Spinal cord (tissue), 10 donors: ENCODE results near the gene ACOX3. TPM values are rescaled to one million over a fixed set of nuclear protein-coding genes. Genes with fewer than 3 reads are reported as not detected.

Experiments
- DNase-seq, 6 donors: peaks; one replicate each; pipeline versions ENCODE4 v3.0.0 to v3.0.0-alpha.2; 2013 to 2015; ENCODE audit warnings: low spot score in 6 of 6, low read depth in 4 of 6
- H3K27ac ChIP-seq: one replicate; pipeline ENCODE4 v1.5.1; 2013; ENCODE audit warnings: low read depth, low read length, control low read depth
- H3K27me3 ChIP-seq: one replicate; pipeline ENCODE4 v1.6.1; 2013; ENCODE audit warnings: low read length; ENCODE audit not compliant: control insufficient read depth, insufficient read depth
- H3K36me3 ChIP-seq: one replicate; pipeline ENCODE4 v1.6.1; 2013; ENCODE audit warnings: low read length; ENCODE audit not compliant: control insufficient read depth, insufficient read depth
- H3K4me1 ChIP-seq: one replicate; pipeline ENCODE4 v1.6.1; 2013; ENCODE audit warnings: low read length; ENCODE audit not compliant: control insufficient read depth, insufficient read depth
- H3K4me3 ChIP-seq: one replicate; pipeline ENCODE4 v1.5.1; 2013; ENCODE audit warnings: low read depth, low read length, control low read depth
- H3K9me3 ChIP-seq: one replicate; pipeline ENCODE4 v1.6.1; 2013; ENCODE audit warnings: low read length; ENCODE audit not compliant: control insufficient read depth, insufficient read depth
- WGBS: methylation state at CpG from one replicate; pipeline ENCODE4 v1.1.5; 2013; ENCODE audit warnings: missing lambda C conversion rate; ENCODE audit not compliant: insufficient coverage; 5-methylcytosine and 5-hydroxymethylcytosine counted together
- polyA plus RNA-seq, 2 donors: library from polyadenylated mRNA; unstranded; fragments of 120-200 nt; gene quantifications; one replicate each; pipeline ENCODE4 v1.2.1, GENCODE V29; 2013; ENCODE audit not compliant: insufficient read length in 2 of 2
- total RNA-seq, 2 donors: library from RNA; depleted of rRNA in 1 of 2; stranded (reverse); fragments of 120-200 nt in 1 of 2; fragments of >200 nt in 1 of 2; gene quantifications; one replicate each; pipeline versions ENCODE4 v1.2.3 to v1.2.4, GENCODE V29; 2013 to 2014
- donor health status: healthy.

The ACOX3 gene
- total and polyA plus RNA-seq, 4 donors: 21.2 to 28.7 (median 23.6) TPM

- 89% methylated on average over 5 of the region's 9 CpGs for WGBS
- Histone ChIP-seq H3K27me3 (no peaks in the 10 kb centered on the region), H3K4me3 (no peak overlapping the region), H3K4me1 (no peaks in the 10 kb centered on the region), H3K36me3 (peaks cover 67% of the 10 kb centered on the region), H3K9me3 (no peaks in the 10 kb centered on the region), H3K27ac (no peak overlapping the region)
- DNase-seq: peak in 2 of 6 donors; percentile 3 to 57
Measured at GRCh38 chr4:8457646-8458252, 17.2 kb upstream of the ACOX3 start.

GRCh38 chr4:8453957-8454356 lies 13.4 kb upstream of the ACOX3 start:
- Histone ChIP-seq H3K27me3 (no peaks in the 10 kb centered on the region), H3K4me3 (no peak overlapping the region), H3K4me1 (no peaks in the 10 kb centered on the region), H3K36me3 (peaks cover 63% of the 10 kb centered on the region), H3K9me3 (no peaks in the 10 kb centered on the region), H3K27ac (no peak overlapping the region)
- WGBS: 100% methylated on average over 2 of the region's 3 CpGs
- DNase-seq: no peak

GRCh38 chr4:8451440-8452182 lies 11.1 kb upstream of the ACOX3 start:
- no peaks in the 10 kb centered on the region for H3K27me3 ChIP-seq
- peaks cover 71% of the 10 kb centered on the region for H3K36me3 ChIP-seq
- H3K9me3 ChIP-seq: no peaks in the 10 kb centered on the region
- WGBS: 94% methylated on average over 11 of the region's 11 CpGs
- no peak for DNase-seq
- H3K4me1 ChIP-seq: no peaks in the 10 kb centered on the region
- H3K27ac ChIP-seq: no peak overlapping the region
- no peak overlapping the region for H3K4me3 ChIP-seq

GRCh38 chr4:8446122-8446521 lies 5.6 kb upstream of the ACOX3 start:
- no CpG with 5 or more reads among the region's 3 CpGs for WGBS
- H3K27me3 ChIP-seq: no peaks in the 10 kb centered on the region
- no peak overlapping the region for H3K4me3 ChIP-seq
- no peak overlapping the region for H3K27ac ChIP-seq
- no peaks in the 10 kb centered on the region for H3K9me3 ChIP-seq
- no peak for DNase-seq
- peaks cover 14% of the 10 kb centered on the region for H3K4me1 ChIP-seq
- H3K36me3 ChIP-seq: peaks cover 40% of the 10 kb centered on the region

GRCh38 chr4:8443801-8444200 lies 3.3 kb upstream of the ACOX3 start:
- H3K27ac ChIP-seq: no peak overlapping the region
- WGBS: 87% methylated on average over 3 of the region's 6 CpGs
- H3K4me3 ChIP-seq: no peak overlapping the region
- H3K36me3 ChIP-seq: peaks cover 27% of the 10 kb centered on the region
- H3K9me3 ChIP-seq: no peaks in the 10 kb centered on the region
- H3K27me3 ChIP-seq: no peaks in the 10 kb centered on the region
- H3K4me1 ChIP-seq: peaks cover 16% of the 10 kb centered on the region
- DNase-seq: no peak

- Histone ChIP-seq H3K4me1 (peaks cover 16% of the 10 kb centered on the region), H3K27me3 (no peaks in the 10 kb centered on the region), H3K27ac (no peak overlapping the region), H3K9me3 (no peaks in the 10 kb centered on the region), H3K36me3 (peaks cover 17% of the 10 kb centered on the region), H3K4me3 (no peak overlapping the region)
- no peak for DNase-seq
- 73% methylated on average over 7 of the region's 10 CpGs for WGBS
Measured at GRCh38 chr4:8442596-8443358, 2.3 kb upstream of the ACOX3 start.

GRCh38 chr4:8441499-8442091 lies 1.1 kb upstream of the ACOX3 start:
- DNase-seq: no peak
- no peaks in the 10 kb centered on the region for H3K27me3 ChIP-seq
- peak overlapping the region; percentile 91 for H3K4me3 ChIP-seq
- H3K36me3 ChIP-seq: peaks cover 8% of the 10 kb centered on the region
- H3K4me1 ChIP-seq: peaks cover 24% of the 10 kb centered on the region
- no peak overlapping the region for H3K27ac ChIP-seq
- 70% methylated on average over 17 of the region's 17 CpGs for WGBS
- no peaks in the 10 kb centered on the region for H3K9me3 ChIP-seq

GRCh38 chr4:8439914-8440491 lies 520 bp downstream of the ACOX3 start:
- peaks cover 5% of the 10 kb centered on the region for H3K36me3 ChIP-seq
- H3K4me1 ChIP-seq: peaks cover 24% of the 10 kb centered on the region
- 15% methylated on average over 4 of the region's 12 CpGs for WGBS
- H3K27me3 ChIP-seq: no peaks in the 10 kb centered on the region
- DNase-seq: no peak
- peak overlapping the region; percentile 91 for H3K4me3 ChIP-seq
- no peaks in the 10 kb centered on the region for H3K9me3 ChIP-seq
- H3K27ac ChIP-seq: peak overlapping the region; percentile 95

- H3K4me3 ChIP-seq: no peak overlapping the region
- no peaks in the 10 kb centered on the region for H3K9me3 ChIP-seq
- peak in 1 of 6 donors; percentile 14 for DNase-seq
- no peaks in the 10 kb centered on the region for H3K27me3 ChIP-seq
- peak overlapping the region; percentile 95 for H3K27ac ChIP-seq
- peaks cover 5% of the 10 kb centered on the region for H3K36me3 ChIP-seq
- peaks cover 24% of the 10 kb centered on the region for H3K4me1 ChIP-seq
- 63% methylated on average over 2 of the region's 3 CpGs for WGBS
Measured at GRCh38 chr4:8439168-8439567, 1.4 kb downstream of the ACOX3 start.
